ENCODE measurements around the gene CCDC85A. TPM values are rescaled to one million over a fixed set of nuclear protein-coding genes. Genes with fewer than 3 reads are reported as not detected.
A peak's percentile ranks its signal among the peaks of the same experiment; 100 is the strongest.

Gene CCDC85A
- total RNA-seq, 1 donor: 5.2 TPM

GRCh38 chr2:56410140-56410539, 226.3 kb downstream of the CCDC85A start:
- H3K4me3 ChIP-seq (ENCODE audit: low read depth, low read length): no peak overlapping the region
- TF ChIP-seq CTCF (IDR thresholded peaks at IDR 0.05; ENCODE audit: insufficient read depth, low read depth, low read length): no peak
- peak; percentile 7 for DNase-seq (ENCODE audit: low read depth)

- TF ChIP-seq CTCF (IDR thresholded peaks at IDR 0.05; ENCODE audit: insufficient read depth, low read depth, low read length): no peak
- DNase-seq (ENCODE audit: low read depth): no peak
- H3K4me3 ChIP-seq (ENCODE audit: low read depth, low read length): no peak overlapping the region
These were observed 232.8 kb downstream of the CCDC85A start for GRCh38 chr2:56416500-56417176.

Small RNA genes within 50 kb of the gene (small RNA-seq; reads per million reads assigned to genes)
- gene RNA5SP93: not detected

Data from fibroblast of villous mesenchyme (primary cell).